ENCODE measurements around the gene CAMK2N2.

CAMK2N2 gene

DNA sequence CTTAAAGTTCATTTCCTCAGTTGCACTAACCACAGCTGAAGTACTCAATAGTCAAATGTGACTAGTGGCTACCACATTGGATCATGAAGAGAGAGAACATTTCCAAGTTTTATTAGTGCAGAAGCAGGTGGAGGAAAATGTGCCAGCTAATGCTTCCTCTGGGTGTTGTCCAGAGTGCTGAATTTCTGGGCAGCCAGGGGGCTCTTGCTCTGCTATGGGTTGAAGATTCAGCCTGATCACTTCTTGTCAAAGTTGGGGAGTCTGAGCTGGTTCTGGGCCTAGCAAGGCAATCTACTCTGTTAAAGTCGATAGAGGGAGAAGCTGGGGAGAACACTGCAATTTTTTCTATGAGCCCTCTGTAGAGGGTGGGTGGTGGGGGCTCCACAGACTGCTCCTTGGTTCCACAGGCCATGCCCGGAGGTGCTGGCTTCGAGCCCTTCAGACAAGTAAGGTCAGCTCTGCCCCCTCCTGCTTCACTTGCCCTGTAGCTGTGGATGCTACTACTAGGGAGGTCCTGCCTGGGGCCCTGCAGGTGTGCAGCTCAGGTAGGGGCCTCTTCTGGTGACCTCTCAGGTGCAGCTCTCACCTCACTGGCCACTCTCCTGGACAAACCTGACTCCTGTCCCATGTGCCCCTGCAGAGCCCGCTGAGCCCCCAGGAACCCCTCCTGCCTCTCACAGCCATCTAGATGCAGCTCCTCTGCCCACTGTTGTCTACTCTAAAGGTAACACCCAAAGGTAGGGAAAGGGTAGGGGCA, 20.8 kb downstream of the CAMK2N2 start:
- DNase-seq (ENCODE audit: low read depth), result peak; percentile 39
- H3K4me3 ChIP-seq (ENCODE audit: low read length), result no peak overlapping the region
- TF ChIP-seq, protein P1, sequence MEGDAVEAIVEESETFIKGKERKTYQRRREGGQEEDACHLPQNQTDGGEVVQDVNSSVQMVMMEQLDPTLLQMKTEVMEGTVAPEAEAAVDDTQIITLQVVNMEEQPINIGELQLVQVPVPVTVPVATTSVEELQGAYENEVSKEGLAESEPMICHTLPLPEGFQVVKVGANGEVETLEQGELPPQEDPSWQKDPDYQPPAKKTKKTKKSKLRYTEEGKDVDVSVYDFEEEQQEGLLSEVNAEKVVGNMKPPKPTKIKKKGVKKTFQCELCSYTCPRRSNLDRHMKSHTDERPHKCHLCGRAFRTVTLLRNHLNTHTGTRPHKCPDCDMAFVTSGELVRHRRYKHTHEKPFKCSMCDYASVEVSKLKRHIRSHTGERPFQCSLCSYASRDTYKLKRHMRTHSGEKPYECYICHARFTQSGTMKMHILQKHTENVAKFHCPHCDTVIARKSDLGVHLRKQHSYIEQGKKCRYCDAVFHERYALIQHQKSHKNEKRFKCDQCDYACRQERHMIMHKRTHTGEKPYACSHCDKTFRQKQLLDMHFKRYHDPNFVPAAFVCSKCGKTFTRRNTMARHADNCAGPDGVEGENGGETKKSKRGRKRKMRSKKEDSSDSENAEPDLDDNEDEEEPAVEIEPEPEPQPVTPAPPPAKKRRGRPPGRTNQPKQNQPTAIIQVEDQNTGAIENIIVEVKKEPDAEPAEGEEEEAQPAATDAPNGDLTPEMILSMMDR (IDR thresholded peaks at IDR 0.05; ENCODE audit: insufficient read depth, low read depth, low read length, missing control alignments), result no peak

DNA sequence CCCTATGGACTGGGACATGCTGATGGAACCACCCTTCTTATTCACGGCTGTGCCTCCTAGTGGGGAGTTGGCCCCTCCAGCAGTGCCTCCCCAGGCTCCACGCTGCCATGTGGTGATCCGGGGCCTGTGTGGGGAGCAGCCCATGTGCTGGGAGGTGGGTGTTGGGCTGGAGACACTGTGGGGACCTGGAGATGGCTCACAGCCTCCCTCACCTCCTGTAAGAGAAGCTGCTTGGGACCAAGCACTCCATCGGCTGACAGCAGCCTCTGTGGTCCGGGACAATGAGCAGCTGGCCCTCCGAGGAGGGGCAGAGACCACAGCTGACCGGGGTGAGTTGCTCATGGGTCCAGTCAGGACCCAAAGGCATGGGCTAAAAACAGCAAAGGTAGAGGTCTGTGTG, 21.6 kb downstream of the CAMK2N2 start:
- no peak overlapping the region for H3K4me3 ChIP-seq (ENCODE audit: low read length)
- DNase-seq (ENCODE audit: low read depth), result no peak
- TF ChIP-seq, protein P1 (IDR thresholded peaks at IDR 0.05; ENCODE audit: insufficient read depth, low read depth, low read length, missing control alignments), result no peak

DNA sequence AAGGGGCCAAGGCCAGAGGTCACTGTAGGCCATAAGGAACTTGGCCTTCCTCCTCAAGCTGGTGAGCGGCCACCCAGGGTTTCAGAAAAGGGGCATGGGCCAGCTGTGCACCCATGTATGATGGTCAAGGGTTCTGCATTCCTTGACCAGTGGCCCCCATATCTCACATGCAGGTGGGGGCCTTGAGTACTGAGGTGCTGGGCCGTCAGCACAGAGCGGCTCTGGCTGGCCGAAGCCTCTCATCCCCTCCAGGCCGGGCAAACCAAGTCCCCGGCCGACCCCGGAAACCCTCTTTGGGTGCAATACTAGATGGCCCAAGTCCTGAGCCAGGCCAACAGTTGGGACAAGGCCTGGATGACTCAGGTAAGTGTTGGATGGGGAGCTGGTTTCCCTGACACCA, 22.1 kb downstream of the CAMK2N2 start:
- no peak for DNase-seq (ENCODE audit: low read depth)
- TF ChIP-seq, protein P1 (IDR thresholded peaks at IDR 0.05; ENCODE audit: insufficient read depth, low read depth, low read length, missing control alignments), result no peak
- H3K4me3 ChIP-seq (ENCODE audit: low read length), result no peak overlapping the region

DNA sequence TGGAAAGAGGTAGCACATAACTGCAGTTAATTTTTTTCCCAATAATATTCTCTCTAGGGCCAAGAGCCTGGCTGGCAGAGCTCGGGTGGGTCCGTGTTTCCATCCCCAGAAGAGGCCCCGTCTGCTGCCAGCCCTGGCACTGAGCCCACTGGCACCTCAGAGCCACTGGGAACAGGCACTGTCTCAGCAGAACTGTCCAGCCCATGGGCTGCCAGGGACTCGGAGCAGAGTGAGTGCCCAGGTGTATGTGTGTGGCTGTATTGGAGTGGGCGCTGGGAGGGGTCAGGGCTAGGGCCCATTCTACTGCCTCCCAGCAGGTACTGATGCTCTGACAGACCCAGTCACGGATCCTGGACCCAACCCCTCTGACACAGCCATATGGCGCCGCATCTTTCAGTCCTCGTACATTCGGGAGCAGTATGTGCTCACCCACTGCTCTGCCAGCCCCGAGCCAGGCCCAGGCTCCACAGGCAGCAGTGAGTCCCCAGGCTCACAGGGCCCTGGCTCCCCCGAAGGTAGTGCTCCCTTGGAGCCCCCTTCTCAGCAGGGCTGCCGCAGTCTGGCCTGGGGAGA, 23.0 kb downstream of the CAMK2N2 start:
- DNase-seq (ENCODE audit: low read depth), result no peak
- TF ChIP-seq, protein P1 (IDR thresholded peaks at IDR 0.05; ENCODE audit: insufficient read depth, low read depth, low read length, missing control alignments), result no peak
- H3K4me3 ChIP-seq (ENCODE audit: low read length), result no peak overlapping the region

- DNase-seq (ENCODE audit: low read depth), result no peak
- TF ChIP-seq, protein P1 (IDR thresholded peaks at IDR 0.05; ENCODE audit: insufficient read depth, low read depth, low read length, missing control alignments), result no peak
- no peak overlapping the region for H3K4me3 ChIP-seq (ENCODE audit: low read length)
These were observed 23.5 kb downstream of the CAMK2N2 start for GRCh38 chr3:184237807-184238206.

- TF ChIP-seq, protein P1 (IDR thresholded peaks at IDR 0.05; ENCODE audit: insufficient read depth, low read depth, low read length, missing control alignments), result no peak
- no peak for DNase-seq (ENCODE audit: low read depth)
- no peak overlapping the region for H3K4me3 ChIP-seq (ENCODE audit: low read length)
These were observed 24.1 kb downstream of the CAMK2N2 start for GRCh38 chr3:184237211-184237610.

GRCh38 chr3:184236636-184237035, 24.7 kb downstream of the CAMK2N2 start:
- no peak overlapping the region for H3K4me3 ChIP-seq (ENCODE audit: low read length)
- TF ChIP-seq, protein P1 (IDR thresholded peaks at IDR 0.05; ENCODE audit: insufficient read depth, low read depth, low read length, missing control alignments), result no peak
- no peak for DNase-seq (ENCODE audit: low read depth)
